ENCODE results near the gene LCN15.
"Not testable (repeated sequence)": the region's sequence is repeated elsewhere in the genome, so short reads cannot be mapped to it uniquely, and the experiment has no call there.

Gene LCN15

DNA sequence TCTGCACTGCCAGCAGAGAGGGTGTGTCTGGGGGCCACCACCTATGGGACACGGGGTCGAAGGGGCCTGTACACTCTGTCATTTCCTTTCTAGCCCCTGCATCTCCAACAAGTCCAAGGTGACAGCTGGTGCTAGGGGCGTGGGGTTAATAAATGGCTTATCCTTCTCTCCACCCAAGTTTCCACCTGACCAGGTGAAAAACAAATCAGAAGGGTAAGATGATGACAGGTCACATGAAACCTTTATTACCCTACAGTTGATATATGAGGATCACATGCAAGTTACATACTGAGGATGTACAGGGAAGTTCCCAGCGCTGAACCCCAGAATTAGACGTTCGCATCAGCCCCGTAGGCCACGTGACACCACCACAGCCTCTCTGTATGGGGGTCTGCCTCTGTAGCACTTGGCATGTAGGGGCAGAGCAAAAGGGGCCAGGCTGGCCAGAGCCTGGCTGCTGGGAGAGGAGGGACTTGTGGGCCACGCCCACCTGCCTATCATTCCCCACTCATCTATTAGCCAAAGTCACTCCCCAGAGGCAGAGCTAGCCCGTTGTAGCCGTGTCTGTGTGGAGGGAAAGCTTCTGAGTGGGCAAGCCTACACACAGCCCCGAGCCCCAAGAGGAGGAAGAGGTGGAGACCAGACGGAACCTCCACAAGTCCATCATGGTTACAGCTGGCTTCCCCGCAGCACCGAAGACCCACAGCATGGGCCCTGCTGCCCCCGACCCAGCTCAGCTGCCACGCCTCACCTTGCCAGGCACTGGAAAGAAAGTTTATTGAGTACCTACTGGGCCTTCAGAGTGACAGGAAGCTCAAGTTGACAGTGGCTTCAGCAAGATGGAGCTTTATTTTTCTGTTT lies 29.0 kb upstream of the LCN15 start:
- no peak for DNase-seq

DNA sequence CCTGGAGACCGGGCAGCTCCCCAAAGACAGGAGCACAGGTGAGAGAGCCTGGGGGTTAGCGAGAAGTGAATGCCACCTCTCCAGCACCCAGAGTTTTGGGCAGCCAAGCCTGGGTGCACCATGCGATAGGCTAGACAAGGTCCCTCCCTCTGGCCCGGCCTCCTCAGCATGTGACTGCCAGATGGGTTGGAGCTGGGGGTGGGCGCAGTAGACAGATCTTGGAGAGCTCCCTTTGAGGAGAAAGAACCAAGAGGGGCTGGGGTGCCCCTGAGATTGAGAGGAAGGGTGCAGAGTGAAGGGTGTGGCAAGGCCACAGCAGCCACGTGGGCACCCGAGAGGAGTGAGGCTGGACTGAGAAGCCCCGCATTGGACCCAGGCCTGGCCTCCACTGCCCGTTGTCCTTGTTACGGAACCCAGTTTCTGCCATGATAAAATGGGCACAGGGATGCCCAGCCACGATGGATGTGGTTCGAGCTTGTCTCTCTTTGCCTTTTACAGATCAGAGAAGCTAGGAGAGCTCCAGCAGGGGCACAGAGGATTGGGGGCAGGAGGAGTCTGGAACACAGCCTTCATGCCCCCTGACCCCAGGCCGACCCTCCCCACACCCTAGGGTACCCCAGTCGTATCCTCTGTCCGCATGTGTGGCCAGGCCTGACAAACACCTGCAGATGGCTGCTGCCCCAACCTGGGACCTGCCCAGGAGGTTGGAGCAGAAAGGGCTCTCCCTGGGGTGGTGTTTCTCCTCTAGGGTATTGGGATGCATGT lies 28.2 kb upstream of the LCN15 start:
- DNase-seq, result no peak

DNA sequence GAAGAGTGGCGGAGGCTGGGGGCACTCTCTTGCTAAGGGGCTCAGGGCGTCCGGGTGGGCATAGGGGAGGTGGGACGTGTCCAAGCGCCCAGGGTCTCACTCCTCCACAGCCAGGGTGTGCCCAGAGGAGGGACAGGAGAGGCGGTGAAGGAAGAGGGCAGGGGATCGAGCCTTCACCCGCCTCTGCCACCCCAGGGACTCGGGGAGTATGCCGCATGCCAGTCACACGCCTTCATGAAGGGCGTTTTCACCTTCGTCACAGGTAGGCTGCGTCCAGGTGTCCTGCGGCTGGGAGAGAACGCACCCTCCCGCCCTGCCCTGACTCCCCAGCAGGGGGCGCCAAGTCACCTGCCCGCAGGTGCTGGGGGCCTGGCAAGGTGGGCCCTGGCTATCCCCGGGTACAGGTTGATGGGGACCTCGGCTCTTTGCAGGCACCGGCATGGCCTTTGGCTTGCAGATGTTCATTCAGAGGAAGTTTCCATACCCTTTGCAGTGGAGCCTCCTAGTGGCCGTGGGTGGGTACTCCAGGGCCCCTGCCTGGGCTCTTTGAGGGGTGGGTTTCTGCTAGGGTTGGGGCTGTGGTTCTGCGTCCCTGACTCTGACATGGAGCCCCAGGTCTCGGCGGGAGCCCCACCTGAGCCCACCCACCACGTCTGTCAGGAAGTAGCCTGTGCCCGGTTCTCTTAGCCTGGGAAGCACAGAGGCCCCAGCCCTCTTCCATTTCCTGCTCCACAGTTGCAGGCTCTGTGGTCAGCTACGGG lies 27.4 kb upstream of the LCN15 start:
- DNase-seq, result peak; percentile 74

DNA sequence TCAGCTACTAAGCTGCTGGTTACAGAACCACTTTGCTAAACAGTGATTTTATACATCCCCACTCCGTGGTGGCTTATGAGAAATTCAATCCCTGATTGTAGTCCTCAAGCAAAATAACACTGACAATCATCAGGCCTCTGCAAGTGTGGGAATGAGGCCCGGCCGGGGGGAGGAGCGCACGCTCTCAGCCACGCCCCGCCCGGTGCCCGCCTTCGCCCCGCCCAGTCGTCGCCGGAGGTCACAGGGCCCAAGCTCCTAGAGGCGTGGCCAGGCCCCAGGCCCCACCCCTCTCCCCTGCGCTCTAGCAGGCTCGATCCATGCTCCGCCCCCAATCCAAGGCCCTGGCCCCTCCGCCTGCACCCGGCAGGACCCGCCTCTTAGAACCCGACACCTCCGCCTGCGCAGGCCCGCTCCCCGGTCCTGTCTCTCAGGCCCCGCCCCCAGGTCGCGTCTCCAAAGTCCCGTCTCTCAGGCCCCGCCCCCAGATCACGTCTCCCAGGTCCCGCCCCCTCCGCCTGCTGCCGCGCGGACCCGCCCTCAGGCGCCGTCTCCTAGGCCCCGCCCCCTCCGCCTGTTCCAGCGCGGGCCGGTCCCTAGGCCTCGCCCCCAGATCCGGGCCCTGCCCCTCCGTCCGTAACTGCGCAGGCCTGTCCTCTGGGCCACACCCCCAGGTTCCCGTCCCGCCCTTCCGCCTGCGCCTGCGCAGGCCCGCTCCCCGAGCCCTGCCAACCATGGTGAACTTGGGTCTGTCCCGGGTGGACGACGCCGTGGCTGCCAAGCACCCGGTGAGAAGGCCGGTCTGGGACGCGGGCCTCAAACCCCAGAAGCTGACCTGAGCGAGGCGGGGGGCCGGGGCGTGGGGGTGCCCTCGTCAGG lies 26.6 kb upstream of the LCN15 start, which contains the start of gene TMEM141:
TSS of gene TMEM141 (plus strand) at position 705 of the 876 bp plus-strand sequence. CDS start at position 732, 27 bp downstream.
- DNase-seq, result peak; percentile 100

DNA sequence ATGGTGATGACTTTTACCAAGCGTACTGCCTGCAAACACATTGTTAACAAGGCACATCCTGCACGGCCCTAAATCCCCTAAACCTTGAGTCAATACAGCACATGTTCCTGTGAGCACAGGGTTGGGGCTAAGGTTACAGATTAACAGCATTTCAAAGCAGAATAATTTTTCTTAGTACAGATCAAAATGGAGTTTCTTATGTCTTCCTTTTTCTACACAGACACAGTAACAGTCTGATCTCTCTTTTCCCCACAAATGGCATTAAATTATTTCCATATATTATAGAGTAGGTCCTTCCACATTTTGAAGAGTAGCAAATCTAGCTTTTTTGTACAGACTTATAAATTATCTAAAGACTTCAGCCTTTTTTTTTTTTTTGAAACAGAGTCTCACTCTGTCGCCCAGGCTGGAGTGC lies 25.2 kb upstream of the LCN15 start:
- no peak for DNase-seq

DNA sequence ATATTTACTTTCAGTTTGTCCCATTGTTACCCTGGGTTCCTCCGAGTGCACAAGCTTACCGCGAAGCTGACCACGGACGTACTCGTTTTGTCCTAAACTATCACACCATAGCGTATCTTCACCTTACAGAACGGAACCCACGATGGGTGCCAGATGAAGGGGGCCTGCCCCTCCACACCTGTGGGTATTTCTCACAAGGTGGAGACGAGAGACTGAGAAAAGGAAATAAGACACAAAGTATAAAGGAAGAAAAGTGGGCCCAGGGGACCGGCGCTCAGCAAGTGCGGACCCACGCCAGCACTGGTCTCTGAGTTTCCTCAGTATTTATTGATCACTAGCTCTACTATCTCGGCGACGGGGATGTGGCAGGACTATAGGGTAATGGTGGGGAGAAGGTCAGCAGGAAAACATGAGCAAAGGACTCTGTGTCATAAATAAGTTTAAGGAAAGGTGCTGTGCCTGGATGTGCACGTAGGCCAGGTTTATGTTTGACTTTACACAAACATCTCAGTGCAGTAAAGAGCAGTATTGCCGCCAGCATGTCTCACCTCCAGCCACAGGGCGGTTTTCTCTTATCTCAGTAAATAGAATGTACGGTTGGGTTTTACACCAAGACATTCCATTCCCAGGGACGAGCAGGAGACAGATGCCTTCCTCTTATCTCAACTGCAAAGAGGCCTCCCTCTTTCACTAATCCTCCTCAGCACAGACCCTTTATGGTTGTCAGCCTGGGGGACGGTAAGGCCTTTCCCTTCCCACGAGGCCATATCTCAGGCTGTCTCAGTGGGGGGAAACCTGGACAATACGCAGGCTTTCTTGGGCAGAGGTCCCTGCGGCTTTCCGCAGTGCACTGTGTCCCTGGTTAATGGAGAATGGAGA lies 24.6 kb upstream of the LCN15 start:
- not testable (repeated sequence) for DNase-seq

DNA sequence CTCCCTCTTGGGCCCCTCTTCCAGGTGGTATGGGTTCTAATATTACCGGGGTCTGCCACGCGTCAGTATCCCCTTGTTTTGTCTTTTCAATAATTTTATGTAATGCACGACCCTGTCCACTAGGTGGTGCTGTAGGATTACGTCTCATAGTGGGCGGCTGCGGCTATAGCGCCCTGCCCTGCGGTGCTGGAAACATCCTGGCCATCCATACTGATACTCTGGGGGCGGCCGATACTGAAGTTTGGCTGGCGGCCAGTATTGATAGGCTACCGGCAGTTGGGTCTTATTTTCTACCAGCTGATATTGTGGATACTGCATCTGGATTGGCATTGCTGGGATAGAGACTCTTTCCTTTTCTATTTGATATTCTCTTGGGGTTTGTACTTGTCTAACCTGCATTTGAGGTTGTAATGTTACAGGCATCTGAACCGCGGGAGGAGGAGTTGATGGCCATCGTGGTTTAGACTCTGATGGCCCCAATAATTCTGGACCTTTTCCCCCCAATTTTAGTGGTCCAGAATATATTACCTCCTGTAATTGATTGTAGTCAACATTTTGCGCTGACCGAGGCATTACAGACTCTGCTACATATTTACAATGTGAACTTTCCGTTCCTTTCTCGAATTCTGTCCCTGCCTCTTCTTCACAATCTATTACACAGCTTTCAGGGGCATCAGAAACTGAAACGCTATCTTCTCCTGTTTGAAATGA lies 23.5 kb upstream of the LCN15 start:
- peak; percentile 64 for DNase-seq

DNA sequence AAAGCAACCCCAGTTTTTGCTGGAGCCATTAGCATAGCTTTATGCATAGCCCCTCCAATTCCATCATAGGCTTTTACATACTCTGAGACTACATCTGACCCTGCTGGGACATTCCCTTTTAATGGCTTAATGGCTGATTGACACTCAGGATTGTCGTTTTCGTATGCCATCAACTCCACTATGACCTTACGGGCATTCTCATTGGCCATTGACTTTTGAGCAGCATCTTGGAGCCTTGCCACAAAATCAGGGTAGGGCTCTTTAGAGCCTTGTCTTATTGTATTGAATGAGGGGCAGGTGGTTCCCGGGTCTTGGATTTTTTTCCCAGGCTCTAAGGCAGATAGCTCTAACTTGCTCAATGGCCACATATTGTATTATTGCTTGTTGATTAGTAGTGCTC lies 22.7 kb upstream of the LCN15 start:
- DNase-seq, result not testable (repeated sequence)

DNA sequence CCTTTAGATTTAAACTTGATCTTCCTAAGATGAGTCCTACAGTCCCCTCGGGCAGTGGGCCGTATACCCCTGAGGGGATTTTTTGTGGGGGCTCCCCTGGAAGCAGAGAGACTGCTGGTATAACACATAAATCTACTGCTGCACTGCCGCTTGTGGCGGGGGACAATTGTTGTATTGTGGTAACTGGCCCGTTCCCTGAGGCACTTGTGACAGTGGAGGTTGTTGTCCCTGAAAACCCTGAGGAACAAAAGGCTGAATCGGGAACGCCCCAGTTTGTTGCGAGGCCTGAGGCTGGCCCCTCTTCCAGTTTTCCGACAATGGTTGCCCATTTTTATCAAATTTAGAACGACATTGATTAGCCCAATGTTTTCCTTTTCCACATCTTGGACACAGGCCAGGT lies 22.1 kb upstream of the LCN15 start:
- DNase-seq, result no peak

DNA sequence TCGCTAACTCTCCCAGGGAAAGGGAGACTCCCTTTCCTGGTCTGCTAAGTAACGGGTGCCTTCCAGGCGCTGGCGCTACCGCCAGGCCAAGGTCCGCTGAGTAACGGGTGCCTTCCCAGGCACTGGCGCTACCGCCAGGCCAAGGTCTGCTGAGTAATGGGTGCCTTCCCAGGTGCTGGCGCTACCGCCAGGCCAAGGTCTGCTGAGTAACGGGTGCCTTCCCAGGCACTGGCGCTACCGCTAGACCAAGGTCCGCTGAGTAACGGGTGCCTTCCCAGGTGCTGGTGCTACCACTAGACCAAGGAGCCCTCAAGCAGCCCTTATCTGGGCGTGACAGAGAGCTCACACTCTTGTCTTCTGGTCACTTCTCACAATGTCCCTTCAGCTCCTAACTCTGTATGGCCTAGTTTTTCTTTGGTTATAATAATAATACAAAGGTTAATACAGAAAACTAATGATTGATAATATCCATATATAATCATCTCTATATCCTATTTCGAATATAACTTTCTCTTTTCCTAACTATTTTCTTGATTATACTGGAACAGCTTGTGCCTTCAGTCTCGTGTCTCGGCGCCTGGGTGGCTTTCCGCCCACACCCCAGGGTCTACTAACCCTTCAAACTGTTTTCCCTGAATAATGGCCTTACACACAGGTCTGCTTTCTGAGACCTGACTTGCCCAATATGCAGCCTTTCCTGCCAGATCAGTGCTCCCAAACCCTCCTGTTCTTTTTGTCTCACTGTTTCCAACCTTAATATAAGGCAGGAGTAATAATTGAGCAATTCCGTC lies 21.4 kb upstream of the LCN15 start:
- not testable (repeated sequence) for DNase-seq

DNA sequence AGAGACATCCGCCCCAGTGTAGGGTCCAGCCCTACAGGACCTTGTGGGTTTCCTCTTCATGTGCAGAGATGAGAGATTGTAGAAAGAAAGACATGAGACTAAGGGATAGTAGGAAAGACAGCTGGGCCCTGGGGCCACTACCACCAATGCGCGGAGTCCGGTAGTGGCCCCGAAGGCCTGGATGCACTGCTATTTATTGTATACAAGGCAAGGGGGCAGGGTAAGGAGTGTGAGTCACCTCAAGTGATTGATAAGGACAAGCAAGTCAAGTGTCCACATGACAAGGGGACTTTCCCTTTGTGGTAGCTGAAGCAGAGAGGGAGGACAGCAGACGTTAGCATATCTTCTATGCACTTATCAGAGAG lies 20.7 kb upstream of the LCN15 start:
- peak; percentile 31 for DNase-seq

DNA sequence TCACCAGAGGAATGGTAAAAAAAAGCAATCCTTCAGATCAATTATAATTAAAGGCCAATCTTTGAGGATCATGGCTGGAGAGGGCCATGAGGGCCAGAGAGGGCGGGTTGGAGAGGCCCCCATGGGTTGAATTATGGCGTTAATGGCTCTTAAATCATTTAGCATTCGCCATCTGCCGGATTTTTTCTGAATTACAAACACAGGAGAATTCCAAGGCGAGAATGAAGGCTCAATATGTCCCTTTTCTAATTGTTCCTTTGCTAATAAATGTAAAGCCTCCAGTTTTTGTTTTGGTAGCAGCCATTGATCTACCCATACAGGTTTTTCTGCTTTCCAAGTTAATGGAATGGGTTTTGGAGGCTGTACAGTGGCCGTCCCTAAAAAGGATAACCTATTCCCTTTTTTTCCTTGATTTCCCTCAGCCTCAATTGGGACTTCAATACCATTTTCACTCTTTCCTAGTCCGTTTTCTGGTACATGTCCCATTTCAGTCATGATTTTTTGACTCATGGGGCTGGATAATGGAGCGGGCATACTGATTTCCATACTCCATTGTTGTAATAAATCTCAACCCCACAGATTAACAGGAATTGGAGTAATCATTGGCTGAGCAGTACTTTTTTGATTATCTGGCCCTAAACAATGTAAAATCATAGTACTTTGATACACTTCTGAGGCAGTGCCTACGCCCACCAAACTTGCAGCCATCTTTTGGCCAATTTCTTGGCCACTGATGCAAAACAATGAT lies 20.1 kb upstream of the LCN15 start:
- DNase-seq, result no peak

DNA sequence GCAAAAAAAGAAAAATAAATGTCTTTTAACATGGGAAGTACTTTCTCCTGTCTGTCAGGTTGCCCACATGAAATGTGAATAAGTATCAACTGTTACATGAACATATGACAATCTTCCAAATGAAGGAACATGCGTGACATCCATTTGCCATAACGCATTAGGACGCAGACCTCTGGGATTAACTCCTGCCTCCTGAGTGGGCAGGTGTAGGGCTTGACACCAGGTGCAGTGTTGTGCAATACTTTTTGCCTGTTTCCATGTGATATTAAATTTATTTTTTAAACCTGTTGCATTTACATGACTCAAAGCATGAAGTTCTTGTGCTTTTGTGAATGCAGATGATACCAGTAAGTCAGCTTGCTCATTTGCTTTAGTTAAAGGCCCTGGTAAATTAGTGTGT lies 18.1 kb upstream of the LCN15 start:
- no peak for DNase-seq

DNA sequence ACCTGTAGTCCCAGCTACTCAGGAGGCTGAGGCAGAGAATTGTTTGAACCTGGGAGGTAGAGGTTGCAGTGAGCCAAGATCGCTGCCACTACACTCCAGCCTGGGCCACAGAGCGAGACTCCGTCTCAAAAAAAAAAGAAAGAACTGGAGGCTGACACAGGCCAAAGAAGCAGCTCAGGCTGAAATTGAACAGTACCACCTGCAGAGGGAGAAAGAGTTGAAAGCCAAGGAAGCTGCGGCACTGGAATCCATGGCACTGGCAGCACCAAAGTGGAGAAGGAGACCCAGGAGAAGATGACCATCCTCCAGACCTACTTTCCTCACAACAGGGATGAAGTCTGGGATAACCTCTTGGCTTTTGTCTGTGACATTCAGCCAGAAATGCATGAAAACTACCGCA lies 15.5 kb upstream of the LCN15 start:
- no peak for DNase-seq

DNA sequence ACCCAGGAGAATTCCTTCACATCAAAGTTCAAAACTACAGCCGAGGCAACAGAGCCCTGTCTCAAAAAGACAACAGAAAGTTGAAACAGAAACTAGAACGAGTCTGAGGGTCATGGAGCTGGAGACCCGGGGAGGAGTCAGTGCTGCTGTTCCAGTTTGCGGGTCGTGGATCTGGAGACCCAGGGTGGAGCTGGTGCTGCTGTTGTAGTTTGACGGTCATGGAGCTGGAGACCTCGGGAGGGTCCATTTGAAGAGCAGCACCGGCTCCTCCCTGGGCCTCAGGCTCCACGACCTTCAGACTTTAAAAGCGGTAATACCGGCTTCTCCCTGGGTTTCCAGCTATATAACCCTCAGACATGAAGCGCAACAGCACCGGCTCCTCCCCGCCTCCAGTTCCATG lies 13.0 kb upstream of the LCN15 start:
- no peak for DNase-seq

DNA sequence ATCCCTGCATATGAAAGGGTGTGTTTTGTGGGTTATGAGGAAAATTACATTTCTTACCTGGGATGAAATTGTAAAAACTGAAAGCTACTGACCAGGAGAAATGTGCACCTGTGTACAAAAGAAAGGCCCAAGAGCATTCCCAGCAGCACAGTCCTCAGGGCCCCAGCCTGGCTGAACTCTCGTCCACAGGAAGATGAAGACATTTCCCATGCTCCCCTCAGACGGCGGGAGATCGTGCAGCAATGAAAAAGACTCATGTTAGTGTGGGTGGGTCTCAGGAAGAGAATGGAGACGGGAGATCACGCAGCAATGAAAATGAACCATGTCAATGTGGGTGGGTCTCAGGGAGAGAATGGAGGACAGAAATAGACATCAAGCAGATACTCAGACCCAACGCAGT lies 12.6 kb upstream of the LCN15 start:
- DNase-seq, result no peak

DNA sequence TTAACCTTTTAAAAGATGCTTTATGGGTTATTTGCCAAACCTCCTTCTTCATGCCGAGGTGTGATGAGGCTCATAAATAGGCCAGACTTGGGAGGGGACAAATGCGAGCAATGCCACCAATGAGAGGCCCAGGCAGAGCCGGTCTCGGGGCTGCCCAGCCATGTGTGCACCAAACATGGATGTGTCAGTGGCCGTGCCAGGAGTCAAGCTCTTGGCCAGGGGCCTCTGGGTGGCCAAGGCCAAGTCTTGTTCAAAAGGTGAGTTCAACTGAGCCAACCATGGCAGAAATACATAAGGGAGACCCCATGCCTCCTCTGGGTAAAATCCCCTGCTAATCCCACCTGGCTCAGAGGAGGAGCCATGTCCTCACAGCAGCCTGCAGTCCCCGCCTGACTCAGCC lies 10.9 kb upstream of the LCN15 start:
- no peak for DNase-seq

DNA sequence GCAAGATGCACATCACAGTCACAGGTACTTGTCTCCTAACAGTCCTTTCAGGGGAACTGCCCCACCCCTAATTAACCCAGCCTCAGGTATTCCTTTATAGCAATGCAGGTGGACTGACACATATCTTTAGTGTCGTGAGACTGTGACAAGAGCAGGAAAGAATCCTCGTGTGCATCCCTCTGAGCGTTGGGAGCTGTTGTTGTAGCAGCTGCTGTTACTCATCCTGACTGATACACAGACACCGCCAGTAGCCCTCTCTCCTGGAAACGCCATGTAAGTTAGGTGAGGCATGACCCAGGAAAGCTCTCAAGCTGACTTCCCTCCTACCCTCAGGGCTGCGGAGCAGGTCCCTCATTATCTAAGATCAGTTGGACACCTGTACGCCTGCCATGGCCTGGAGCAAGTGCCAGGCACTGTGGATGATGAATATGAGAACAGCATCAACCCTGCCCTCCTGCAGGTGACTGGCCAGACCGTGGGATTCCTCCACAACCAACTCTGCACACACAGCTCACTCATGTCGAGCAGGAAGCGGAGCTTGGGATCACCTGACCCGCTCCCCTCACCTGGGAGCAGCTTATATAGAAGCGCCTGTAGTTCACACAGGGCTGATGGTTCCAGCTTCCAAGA lies 10.2 kb upstream of the LCN15 start:
- no peak for DNase-seq
